PC-9 (cell line): ENCODE measurements around the gene SEMA3C.

Experiments used
- CTCF ChIP-seq: fragments of 200-600 bp; sonication (generic); conservative IDR thresholded peaks from 2 replicates; pipeline ENCODE4 v1.6.1; 2017; ENCODE audit warnings: mixed run types, antibody characterized with exemption, mild to moderate bottlenecking, moderate library complexity
- EZH2 ChIP-seq: fragments of 200-600 bp; sonication (generic); IDR thresholded peaks from 2 replicates; pipeline ENCODE4 v1.8.0; 2017; ENCODE audit warnings: antibody characterized with exemption, low read depth

DNA sequence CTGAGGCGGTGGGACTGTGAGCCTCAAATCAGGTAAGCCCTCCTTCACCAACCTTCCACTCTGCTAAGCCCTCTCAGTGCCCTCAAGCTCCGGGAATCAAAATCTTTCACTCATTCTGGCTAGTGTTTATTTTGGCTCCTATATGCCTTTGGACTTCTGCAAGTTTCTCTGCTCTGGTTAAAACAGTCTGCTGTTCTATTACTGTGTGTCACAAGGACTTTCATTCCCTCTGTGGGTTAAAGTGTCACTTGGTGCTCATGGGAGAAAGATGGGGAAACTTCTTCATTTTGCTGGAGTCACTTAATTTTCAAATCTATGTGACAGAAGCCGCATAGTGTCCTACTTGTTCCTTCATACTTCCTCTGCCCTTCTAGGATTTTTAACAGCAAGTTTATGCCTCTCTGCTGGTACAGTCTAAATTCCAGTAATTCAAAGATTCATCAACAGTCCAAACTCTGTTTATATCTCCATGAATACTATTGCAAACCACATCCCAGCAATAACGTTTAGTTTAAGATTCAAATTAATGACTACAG, 219.1 kb downstream of the SEMA3C start:
- TF ChIP-seq CTCF (no peak), EZH2 (no peak)
